Memory B cell (primary cell): ENCODE results near the gene DRD2.

Experiments
- ATAC-seq: fragments of 150-1000 bp; cut with Tn5 transposase; 2 replicates; pipeline ENCODE4 v1.10.0; 2021; ENCODE audit warnings: low read depth, mild to moderate bottlenecking, moderate library complexity
- DNase-seq, 2 donors: peaks; one replicate each; pipeline ENCODE4 v3.0.0; 2022; ENCODE audit warnings: low spot score in 2 of 2
- H3K27ac Mint-ChIP-seq: one replicate; pipeline ENCODE4 v1.8.0; 2022; ENCODE audit warnings: mild to moderate bottlenecking, moderate library complexity, mixed read lengths
- H3K27me3 Mint-ChIP-seq: one replicate; pipeline ENCODE4 v1.8.0; 2022; ENCODE audit warnings: mixed read lengths
- H3K36me3 Mint-ChIP-seq: one replicate; pipeline ENCODE4 v1.8.0; 2022; ENCODE audit warnings: mild to moderate bottlenecking, mixed read lengths
- H3K4me1 Mint-ChIP-seq: one replicate; pipeline ENCODE4 v1.8.0; 2022; ENCODE audit warnings: mixed read lengths
- H3K4me3 Mint-ChIP-seq: one replicate; pipeline ENCODE4 v1.8.0; 2022; ENCODE audit warnings: mild to moderate bottlenecking, moderate library complexity, mixed read lengths
- H3K9me3 Mint-ChIP-seq: one replicate; pipeline ENCODE4 v1.8.0; 2022; ENCODE audit warnings: mixed read lengths

The DRD2 gene

DNA sequence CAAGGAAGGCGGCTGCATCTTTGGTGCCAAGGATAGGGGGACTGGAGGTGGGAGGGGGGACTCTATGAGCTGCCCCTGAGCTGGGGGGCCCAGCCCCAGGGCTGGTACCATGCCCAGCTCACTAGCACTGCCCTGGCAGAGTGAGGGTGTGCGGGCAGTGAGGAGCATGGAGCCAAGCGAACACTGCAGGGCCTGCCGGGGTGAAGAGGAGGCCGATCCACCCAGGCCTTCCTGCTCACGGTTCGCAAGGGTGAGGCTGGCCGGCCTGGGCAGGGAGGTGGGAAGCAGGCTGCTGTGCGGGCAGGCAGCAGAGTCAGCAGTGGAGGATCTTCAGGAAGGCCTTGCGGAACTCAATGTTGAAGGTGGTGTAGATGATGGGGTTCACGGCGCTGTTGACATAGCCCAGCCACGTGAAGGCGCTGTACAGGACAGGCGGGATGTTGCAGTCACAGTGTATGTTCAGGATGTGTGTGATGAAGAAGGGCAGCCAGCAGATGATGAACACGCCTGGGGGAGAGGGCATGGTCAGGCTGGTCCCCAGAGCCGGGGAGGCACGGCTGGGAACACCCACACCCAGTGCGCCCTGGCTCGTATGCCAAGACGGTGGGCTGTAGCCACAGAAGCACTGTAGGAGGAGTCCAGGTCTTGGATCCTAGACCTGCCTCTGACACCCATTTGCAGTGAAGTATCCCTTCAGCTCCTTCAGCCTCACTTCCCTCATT, 64.6 kb downstream of the DRD2 start:
- H3K4me1 Mint-ChIP-seq: peaks cover 3% of the 10 kb centered on the region
- H3K36me3 Mint-ChIP-seq: no peaks in the 10 kb centered on the region
- H3K9me3 Mint-ChIP-seq: peaks cover 2% of the 10 kb centered on the region
- H3K4me3 Mint-ChIP-seq: no peak overlapping the region
- no peak for DNase-seq
- peaks cover 8% of the 10 kb centered on the region for H3K27me3 Mint-ChIP-seq
- H3K27ac Mint-ChIP-seq: no peak overlapping the region
- ATAC-seq: no peak

DNA sequence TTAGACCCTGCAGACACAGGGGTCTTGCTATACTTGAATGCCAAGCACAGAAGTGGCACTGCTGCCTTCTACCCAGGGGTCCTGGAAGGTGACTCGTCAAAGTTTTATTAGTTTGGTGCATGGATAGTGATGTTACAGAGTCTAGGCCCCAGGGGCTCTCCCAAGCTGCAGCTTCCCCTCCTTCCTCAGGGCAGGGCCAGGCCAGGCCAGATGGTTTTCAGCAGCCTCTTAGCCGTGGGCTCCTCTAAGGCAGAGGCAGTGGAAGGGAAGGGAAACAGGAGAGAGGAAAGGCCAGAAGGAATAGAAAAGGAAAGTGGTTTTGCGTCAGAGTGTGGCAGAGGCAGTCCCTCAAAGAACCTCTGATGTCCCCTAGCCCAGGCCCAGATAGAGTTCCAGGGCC, 65.7 kb downstream of the DRD2 start:
- Mint-ChIP-seq H3K4me3 (no peak overlapping the region), H3K27ac (no peak overlapping the region)

DNA sequence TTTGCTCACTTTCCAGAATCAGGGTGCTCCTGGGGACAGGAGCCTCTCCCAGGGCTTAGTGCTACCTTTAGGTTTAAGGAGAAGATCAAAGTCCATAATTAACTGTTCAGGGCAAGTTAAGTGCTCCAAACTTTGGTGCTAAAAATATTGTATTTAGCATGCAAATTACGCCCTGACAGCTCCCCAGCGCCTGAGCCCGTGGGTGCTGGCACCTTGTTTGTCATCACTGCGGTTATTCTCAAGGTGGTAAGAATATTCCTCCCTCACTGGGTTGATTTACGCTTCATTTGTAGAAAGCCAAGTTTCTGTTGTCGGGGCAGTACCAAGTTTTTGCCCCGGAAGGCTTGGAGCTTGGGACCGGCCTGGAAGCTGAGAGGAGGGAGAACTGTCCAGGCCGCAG, 66.3 kb downstream of the DRD2 start:
- Mint-ChIP-seq H3K27me3 (peaks cover 6% of the 10 kb centered on the region), H3K27ac (no peak overlapping the region)
- ATAC-seq: no peak

More for the DNA sequence above, 65.7 kb downstream of the DRD2 start:
- H3K36me3 Mint-ChIP-seq: no peaks in the 10 kb centered on the region
- ATAC-seq (no peak), DNase-seq (no peak)
- H3K27me3 Mint-ChIP-seq: peaks cover 6% of the 10 kb centered on the region
- no peaks in the 10 kb centered on the region for H3K9me3 Mint-ChIP-seq
- H3K4me1 Mint-ChIP-seq: no peaks in the 10 kb centered on the region

DNA sequence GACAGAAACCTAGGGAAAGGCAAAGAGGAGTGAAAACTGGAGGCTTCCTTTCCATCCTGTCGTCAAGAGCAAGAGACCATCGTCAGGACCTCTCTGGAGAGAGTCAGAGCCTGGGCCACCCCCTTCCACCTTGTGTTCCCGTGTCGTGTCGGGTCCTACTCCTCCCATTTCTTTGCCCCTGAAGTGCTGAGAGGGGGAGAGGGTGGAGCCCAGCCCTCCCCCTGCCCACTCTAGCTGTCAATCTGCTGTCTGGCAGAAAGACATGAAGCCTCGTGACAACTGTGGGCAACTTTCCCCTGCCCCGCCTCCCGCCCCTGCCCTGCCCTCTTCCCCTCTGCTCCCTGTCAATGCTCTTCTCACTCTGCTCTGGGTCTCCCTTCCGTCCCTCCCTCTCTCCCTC, 67.0 kb downstream of the DRD2 start:
- no peaks in the 10 kb centered on the region for H3K9me3 Mint-ChIP-seq
- H3K4me3 Mint-ChIP-seq: no peak overlapping the region
- H3K36me3 Mint-ChIP-seq: no peaks in the 10 kb centered on the region
- DNase-seq (no peak), ATAC-seq (no peak)
- H3K27ac Mint-ChIP-seq: no peak overlapping the region
- no peaks in the 10 kb centered on the region for H3K4me1 Mint-ChIP-seq
- peaks cover 8% of the 10 kb centered on the region for H3K27me3 Mint-ChIP-seq

More for the DNA sequence above, 66.3 kb downstream of the DRD2 start:
- no peaks in the 10 kb centered on the region for H3K4me1 Mint-ChIP-seq
- no peaks in the 10 kb centered on the region for H3K9me3 Mint-ChIP-seq
- no peak overlapping the region for H3K4me3 Mint-ChIP-seq
- no peaks in the 10 kb centered on the region for H3K36me3 Mint-ChIP-seq
- DNase-seq: no peak

DNA sequence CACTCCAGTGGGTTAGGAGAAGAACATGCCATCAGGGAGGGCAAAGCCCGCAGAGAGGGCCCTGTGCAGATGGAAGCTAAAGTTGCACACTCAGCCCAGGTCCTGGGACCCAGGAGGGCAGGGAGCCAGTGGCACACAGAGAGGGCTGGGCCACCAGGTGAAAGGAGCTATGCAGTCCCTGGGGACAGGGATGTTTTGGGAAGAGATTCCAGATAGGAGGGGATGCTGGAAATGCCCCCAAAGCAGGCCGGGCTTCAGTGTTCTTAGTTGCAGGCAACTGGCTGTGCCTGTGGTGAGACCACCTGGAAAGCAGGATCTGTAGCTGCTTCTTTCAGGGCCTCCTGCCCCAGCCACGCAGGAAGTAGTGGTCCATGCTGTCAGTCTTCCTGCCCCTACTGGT, 68.0 kb downstream of the DRD2 start:
- Mint-ChIP-seq H3K9me3 (no peaks in the 10 kb centered on the region), H3K4me3 (no peak overlapping the region), H3K27me3 (peaks cover 8% of the 10 kb centered on the region), H3K4me1 (no peaks in the 10 kb centered on the region), H3K36me3 (no peaks in the 10 kb centered on the region), H3K27ac (no peak overlapping the region)
- no peak for DNase-seq
- ATAC-seq: no peak

DNA sequence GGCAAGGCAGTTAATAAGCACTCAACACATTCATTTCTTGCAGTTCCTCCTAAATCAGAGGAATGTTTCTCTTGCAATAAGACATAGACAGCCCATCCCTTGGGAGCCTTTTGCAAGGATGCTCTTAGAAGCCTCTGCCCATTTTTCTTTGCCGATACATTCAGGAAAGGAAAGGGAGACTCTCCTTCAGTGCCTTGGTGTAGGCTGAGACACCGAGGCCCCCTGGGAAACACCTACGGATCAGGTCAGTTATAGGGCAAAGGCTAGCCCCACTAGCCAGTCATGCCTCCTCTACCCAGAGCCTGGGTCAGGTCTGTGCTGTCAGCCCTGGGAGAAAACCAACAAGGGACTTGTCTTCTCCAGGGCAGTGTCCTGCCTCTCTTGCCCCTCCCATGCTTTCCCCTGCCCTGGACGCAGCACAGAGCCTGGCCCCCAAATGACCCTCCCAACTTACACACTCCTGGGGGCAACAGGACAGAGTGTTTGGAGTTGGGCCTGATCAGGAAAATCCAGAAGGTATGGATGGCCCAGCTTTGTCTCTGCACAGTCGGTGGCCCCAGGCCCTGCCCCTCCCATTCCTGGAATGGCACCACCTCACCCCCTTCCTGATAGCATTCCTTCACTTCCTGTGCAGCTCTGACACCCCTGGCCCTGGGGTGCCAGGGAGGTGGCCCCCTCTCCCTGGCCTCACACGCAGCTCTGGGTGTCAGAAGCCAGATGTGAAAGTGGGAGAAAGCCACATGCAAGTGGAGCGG, 69.3 kb downstream of the DRD2 start:
- H3K4me1 Mint-ChIP-seq: no peaks in the 10 kb centered on the region
- no peaks in the 10 kb centered on the region for H3K9me3 Mint-ChIP-seq
- ATAC-seq (no peak), DNase-seq (no peak)
- H3K27ac Mint-ChIP-seq: no peak overlapping the region
- peaks cover 8% of the 10 kb centered on the region for H3K27me3 Mint-ChIP-seq
- no peaks in the 10 kb centered on the region for H3K36me3 Mint-ChIP-seq
- no peak overlapping the region for H3K4me3 Mint-ChIP-seq

DNA sequence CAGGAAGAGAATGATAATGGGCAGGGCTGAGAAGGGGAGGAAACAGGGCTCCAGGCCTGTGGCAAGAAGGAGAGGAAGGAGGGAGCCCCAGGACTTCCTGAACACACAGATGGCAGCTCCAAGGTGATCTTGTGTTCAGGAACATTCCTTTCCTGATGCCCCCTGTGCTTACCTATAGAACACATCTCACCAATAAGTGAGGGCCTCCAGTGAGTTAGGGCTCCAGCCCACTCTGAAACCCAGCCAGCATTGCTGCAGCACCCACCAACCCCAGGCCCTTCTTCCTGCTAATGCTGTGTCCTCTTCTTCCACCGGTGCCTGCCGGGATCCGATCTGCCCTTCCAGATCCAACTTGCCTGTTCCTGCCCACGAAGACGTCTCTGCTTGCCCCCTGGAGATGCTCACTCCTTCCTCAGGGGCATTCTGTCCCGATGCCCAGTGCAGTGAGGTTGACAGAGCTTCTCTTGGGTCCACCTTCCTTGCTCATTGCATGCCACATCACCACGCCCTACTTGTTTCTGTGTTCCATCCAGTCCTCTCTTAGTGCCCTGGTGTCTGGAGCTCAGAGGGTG, 70.3 kb downstream of the DRD2 start:
- Mint-ChIP-seq H3K27ac (no peak overlapping the region), H3K4me1 (no peaks in the 10 kb centered on the region), H3K9me3 (no peaks in the 10 kb centered on the region), H3K4me3 (no peak overlapping the region), H3K27me3 (peaks cover 6% of the 10 kb centered on the region), H3K36me3 (no peaks in the 10 kb centered on the region)
- ATAC-seq: no peak
- DNase-seq: no peak

DNA sequence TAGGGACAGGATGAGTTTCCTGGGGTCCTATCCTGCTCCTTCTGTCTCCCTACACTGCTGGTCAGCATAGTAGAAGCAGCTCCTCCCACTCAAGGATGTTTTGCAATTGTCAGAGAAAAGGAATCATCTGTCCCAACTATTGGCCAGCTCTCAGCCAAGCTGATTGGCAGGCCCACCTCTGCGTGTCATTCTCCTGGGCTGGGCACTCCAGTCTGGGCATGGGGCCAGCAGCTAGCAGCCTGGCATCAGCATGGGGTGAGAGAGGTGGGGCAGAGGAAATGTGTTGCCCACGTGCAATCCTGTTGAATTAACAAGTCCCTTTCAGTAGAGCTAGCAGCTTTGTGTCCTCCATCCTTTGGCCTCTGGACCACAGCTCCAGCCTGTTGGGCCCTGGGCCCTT, 73.5 kb downstream of the DRD2 start:
- Mint-ChIP-seq H3K27me3 (peaks cover 3% of the 10 kb centered on the region), H3K27ac (no peak overlapping the region), H3K4me3 (no peak overlapping the region), H3K9me3 (no peaks in the 10 kb centered on the region), H3K4me1 (no peaks in the 10 kb centered on the region), H3K36me3 (peaks cover 2% of the 10 kb centered on the region)
- DNase-seq (no peak), ATAC-seq (no peak)

DNA sequence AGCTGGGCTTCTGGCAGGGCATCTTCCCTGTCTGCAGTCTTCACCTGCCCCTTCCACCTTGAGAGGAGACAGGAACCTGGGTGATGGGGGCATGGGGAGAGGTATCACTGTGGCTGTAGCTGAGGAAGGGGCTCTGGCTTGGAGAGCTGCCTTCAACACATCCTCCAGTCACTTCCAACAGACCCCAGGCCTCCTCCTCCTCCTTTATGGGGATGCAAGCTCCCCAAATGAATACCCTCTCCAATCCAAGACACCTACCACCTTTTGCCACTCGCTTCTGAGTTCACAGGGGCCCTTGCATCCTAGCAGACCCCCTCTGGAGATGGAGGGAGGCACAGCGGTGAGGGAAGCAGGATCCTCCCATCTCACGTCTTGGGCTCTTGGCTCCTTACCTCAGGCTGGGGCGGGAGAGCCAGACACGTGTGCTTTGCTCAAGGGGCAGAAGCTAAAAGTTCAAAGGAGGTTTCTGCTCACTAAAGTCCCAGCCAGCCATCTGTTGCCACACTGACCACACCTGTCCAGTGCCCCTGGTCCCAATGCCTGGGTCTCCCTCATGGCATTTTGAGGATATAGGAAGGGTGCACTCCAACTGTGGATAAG, 74.5 kb downstream of the DRD2 start:
- no peak for DNase-seq
- ATAC-seq: no peak
- no peak overlapping the region for H3K4me3 Mint-ChIP-seq
- H3K27ac Mint-ChIP-seq: no peak overlapping the region
- H3K36me3 Mint-ChIP-seq: peaks cover 2% of the 10 kb centered on the region
- H3K9me3 Mint-ChIP-seq: no peaks in the 10 kb centered on the region
- H3K4me1 Mint-ChIP-seq: no peaks in the 10 kb centered on the region
- H3K27me3 Mint-ChIP-seq: peaks cover 3% of the 10 kb centered on the region

DNA sequence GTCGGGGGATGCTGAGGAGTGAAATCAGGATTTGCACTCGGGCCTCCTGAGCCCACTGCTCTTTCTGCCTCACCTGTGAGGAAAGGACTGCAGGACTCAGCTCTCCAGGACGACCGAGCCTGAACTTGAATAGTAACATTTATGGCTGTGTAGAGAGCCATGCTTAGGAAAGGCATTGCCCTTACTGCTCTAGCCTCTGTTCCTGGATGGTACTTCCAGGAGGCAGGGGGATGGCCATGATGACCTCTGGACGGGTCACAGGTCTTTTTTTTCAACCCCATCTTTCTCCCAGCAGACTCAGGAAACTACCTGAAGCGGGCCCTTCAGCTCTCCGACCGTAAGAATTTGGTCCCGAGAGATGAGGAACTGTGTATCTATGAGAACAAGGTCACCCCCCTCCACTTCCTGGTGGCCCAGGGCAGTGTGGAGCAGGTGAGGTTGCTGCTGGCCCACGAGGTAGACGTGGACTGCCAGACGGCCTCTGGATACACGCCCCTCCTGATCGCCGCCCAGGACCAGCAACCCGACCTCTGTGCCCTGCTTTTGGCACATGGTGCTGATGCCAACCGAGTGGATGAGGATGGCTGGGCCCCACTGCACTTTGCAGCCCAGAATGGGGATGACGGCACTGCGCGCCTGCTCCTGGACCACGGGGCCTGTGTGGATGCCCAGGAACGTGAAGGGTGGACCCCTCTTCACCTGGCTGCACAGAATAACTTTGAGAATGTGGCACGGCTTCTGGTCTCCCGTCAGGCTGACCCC, 76.3 kb downstream of the DRD2 start:
- Mint-ChIP-seq H3K9me3 (no peaks in the 10 kb centered on the region), H3K27me3 (peaks cover 3% of the 10 kb centered on the region), H3K36me3 (peaks cover 2% of the 10 kb centered on the region), H3K27ac (no peak overlapping the region), H3K4me1 (no peaks in the 10 kb centered on the region), H3K4me3 (no peak overlapping the region)
- DNase-seq (no peak), ATAC-seq (no peak)

DNA sequence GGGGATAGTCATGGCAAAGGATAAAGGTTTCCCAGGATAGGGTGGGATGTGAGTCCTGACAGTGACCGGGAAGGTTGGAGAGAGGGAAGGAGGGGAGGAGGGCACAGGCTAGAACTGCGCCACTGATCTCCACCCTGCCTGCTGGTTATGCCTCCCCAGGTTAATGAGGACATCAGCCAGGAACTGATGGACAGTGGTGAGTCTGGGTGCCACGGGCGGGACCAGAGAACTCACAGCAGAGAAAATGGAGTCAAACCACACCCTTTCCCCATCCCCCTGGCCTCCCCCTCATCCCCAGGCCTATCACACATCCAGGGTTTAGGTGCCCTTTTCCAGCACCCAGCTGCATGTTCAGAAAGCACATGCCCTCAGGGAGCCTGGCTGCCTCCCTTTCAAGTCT, 77.4 kb downstream of the DRD2 start:
- Mint-ChIP-seq H3K4me1 (no peaks in the 10 kb centered on the region), H3K27ac (no peak overlapping the region), H3K9me3 (no peaks in the 10 kb centered on the region), H3K36me3 (peaks cover 2% of the 10 kb centered on the region), H3K27me3 (no peaks in the 10 kb centered on the region), H3K4me3 (no peak overlapping the region)
- ATAC-seq (no peak), DNase-seq (no peak)

DNA sequence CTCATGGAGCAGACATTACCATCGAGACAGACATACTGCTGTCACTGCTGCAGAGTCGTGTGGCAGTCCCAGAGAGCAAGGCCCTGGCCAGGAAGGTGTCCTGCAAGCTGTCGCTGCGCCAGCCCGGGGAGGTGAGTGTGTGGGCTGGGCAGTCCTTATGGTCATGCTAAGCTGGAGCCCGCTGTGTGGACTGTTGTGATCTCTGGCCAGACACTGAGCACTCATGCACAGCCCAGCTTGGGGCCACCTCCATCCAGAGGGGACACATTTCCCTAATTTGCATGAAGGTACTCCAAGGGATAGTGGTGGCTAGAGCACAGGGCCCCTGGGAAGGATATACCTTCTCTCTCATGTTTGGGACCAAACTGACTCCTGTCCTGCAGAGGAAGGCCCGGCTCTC, 78.0 kb downstream of the DRD2 start:
- no peak overlapping the region for H3K4me3 Mint-ChIP-seq
- no peaks in the 10 kb centered on the region for H3K9me3 Mint-ChIP-seq
- H3K27ac Mint-ChIP-seq: no peak overlapping the region
- no peaks in the 10 kb centered on the region for H3K4me1 Mint-ChIP-seq
- ATAC-seq (no peak), DNase-seq (no peak)
- H3K36me3 Mint-ChIP-seq: peaks cover 2% of the 10 kb centered on the region
- H3K27me3 Mint-ChIP-seq: no peaks in the 10 kb centered on the region

DNA sequence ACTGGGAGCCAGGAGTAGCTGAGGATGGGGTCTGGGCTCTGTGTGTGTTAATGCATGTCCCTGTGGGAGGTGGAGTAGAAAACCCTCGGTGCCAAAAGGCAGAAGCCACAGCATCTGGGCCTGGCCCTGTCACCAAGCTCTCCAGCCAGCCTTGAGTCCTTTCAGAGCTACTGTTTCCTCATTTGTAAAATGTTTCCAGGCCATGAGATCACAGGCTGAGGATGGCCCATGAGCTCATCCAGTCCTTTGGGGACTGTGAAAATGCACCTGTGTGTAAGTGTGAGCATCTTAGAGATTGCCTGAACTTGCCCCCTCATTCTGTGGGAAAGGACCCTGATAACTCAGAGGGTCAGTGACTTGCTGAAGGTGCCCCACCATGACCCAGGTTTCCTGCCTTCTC, 78.5 kb downstream of the DRD2 start:
- Mint-ChIP-seq H3K27me3 (no peaks in the 10 kb centered on the region), H3K27ac (no peak overlapping the region), H3K36me3 (peaks cover 2% of the 10 kb centered on the region), H3K4me3 (no peak overlapping the region), H3K4me1 (no peaks in the 10 kb centered on the region), H3K9me3 (no peaks in the 10 kb centered on the region)
- DNase-seq (no peak), ATAC-seq (no peak)
